HG03039 (cell line): ENCODE results near the gene LPIN2.
"Not testable (repeated sequence)": the region's sequence is repeated elsewhere in the genome, so short reads cannot be mapped to it uniquely, and the experiment has no call there.

Experiments
- ATAC-seq: cut with Tn5 transposase; IDR thresholded peaks from one replicate; pipeline ENCODE4 v1.9.1; 2021; ENCODE audit warnings: mild to moderate bottlenecking, moderate library complexity; ENCODE audit not compliant: unreplicated experiment

The LPIN2 gene

GRCh38 chr18:3008541-3008940 is 4.4 kb downstream of the LPIN2 start:
- ATAC-seq, result no peak

- ATAC-seq, result no peak
Observed at GRCh38 chr18:3007491-3007890, 5.5 kb downstream of the LPIN2 start.

GRCh38 chr18:3005462-3005861 is 7.5 kb downstream of the LPIN2 start:
- ATAC-seq, result no peak

GRCh38 chr18:3003766-3004165 is 9.2 kb downstream of the LPIN2 start:
- not testable (repeated sequence) for ATAC-seq

GRCh38 chr18:3002732-3003131 is 10.2 kb downstream of the LPIN2 start:
- no peak for ATAC-seq

- ATAC-seq, result no peak
Observed at GRCh38 chr18:2998644-2999043, 14.3 kb downstream of the LPIN2 start.

- ATAC-seq, result no peak
Observed at GRCh38 chr18:2997846-2998564, 14.9 kb downstream of the LPIN2 start.

- ATAC-seq, result no peak
Observed at GRCh38 chr18:2997429-2997828, 15.5 kb downstream of the LPIN2 start.

GRCh38 chr18:2994603-2995432 is 18.1 kb downstream of the LPIN2 start:
- ATAC-seq, result peak; percentile 76

GRCh38 chr18:2994020-2994589 is 18.8 kb downstream of the LPIN2 start:
- no peak for ATAC-seq

- ATAC-seq, result no peak
Observed at GRCh38 chr18:2992995-2993877, 19.7 kb downstream of the LPIN2 start.

- no peak for ATAC-seq
Observed at GRCh38 chr18:2990956-2991640, 21.8 kb downstream of the LPIN2 start.

GRCh38 chr18:2987876-2988790 is 24.8 kb downstream of the LPIN2 start:
- ATAC-seq, result no peak

- ATAC-seq, result no peak
Observed at GRCh38 chr18:2986150-2986865, 26.6 kb downstream of the LPIN2 start.

GRCh38 chr18:2985628-2986027 is 27.3 kb downstream of the LPIN2 start:
- ATAC-seq, result no peak

GRCh38 chr18:2984703-2985261 is 28.2 kb downstream of the LPIN2 start:
- ATAC-seq, result no peak

- ATAC-seq, result no peak
Observed at GRCh38 chr18:2984091-2984490, 28.9 kb downstream of the LPIN2 start.

GRCh38 chr18:2983296-2983695 is 29.6 kb downstream of the LPIN2 start:
- no peak for ATAC-seq
